Measurements from ENCODE around the gene RFPL1.
"Not testable (repeated sequence)": the region's sequence is repeated elsewhere in the genome, so short reads cannot be mapped to it uniquely, and the experiment has no call there.

RFPL1 gene

GRCh38 chr22:29479417-29480261 lies 41.3 kb downstream of the RFPL1 start, which contains the start of gene NEFH:
Gene NEFH (plus strand): TSS chr22:29480218. CDS start chr22:29480263, 45 bp downstream.
- peak; percentile 47 for DNase-seq

- no peak for DNase-seq
These were observed 41.8 kb downstream of the RFPL1 start for GRCh38 chr22:29480262-29480511.

GRCh38 chr22:29480512-29481264 lies 42.3 kb downstream of the RFPL1 start:
- no peak for DNase-seq

GRCh38 chr22:29481265-29482000 lies 43.0 kb downstream of the RFPL1 start:
- no peak for DNase-seq

GRCh38 chr22:29482253-29482652 lies 43.9 kb downstream of the RFPL1 start:
- no peak for DNase-seq

GRCh38 chr22:29482726-29483125 lies 44.3 kb downstream of the RFPL1 start:
- no peak for DNase-seq

- DNase-seq, result no peak
These were observed 44.9 kb downstream of the RFPL1 start for GRCh38 chr22:29483254-29483653.

GRCh38 chr22:29484642-29485041 lies 46.3 kb downstream of the RFPL1 start:
- no peak for DNase-seq

GRCh38 chr22:29485448-29485847 lies 47.1 kb downstream of the RFPL1 start:
- DNase-seq, result no peak

- DNase-seq, result no peak
These were observed 49.1 kb downstream of the RFPL1 start for GRCh38 chr22:29487426-29487986.

- DNase-seq, result not testable (repeated sequence)
These were observed 50.9 kb downstream of the RFPL1 start for GRCh38 chr22:29489127-29489780.

GRCh38 chr22:29491012-29491411 lies 52.6 kb downstream of the RFPL1 start:
- no peak for DNase-seq
